SK-N-SH treated with all-trans-retinoic acid at 6 μM for 48 hours (cell line): ENCODE measurements around the gene PARD3.

ENCODE experiments used
- ATAC-seq: fragments of 200-7000 bp; cut with Tn5 transposase; 3 replicates; pipeline ENCODE4 v1.9.1; 2020; ENCODE audit warnings: mild to moderate bottlenecking, moderate library complexity
- ARNTL ChIP-seq: fragments of 450-650 bp; formaldehyde crosslinking; IDR thresholded peaks from 2 replicates; pipeline ENCODE4 v1.5.0; 2020; ENCODE audit warnings: low read depth, mild to moderate bottlenecking, moderate library complexity, borderline replicate concordance
- BACH2 ChIP-seq: fragments of 250-450 bp; sonication (Bioruptor Pico); IDR thresholded peaks from 2 replicates; pipeline ENCODE4 v1.9.0; 2021; ENCODE audit warnings: mild to moderate bottlenecking, borderline replicate concordance
- GLIS3 ChIP-seq: fragments of 250-450 bp; sonication (Bioruptor Pico); IDR thresholded peaks from 2 replicates; pipeline ENCODE4 v1.5.0; 2020; ENCODE audit warnings: mild to moderate bottlenecking, moderate library complexity
- OSR1 ChIP-seq: fragments of 250-450 bp; sonication (Bioruptor Pico); IDR thresholded peaks from 2 replicates; pipeline ENCODE4 v1.8.0; 2022; ENCODE audit warnings: moderate library complexity, mild to moderate bottlenecking, inconsistent platforms
- PPARA ChIP-seq: fragments of 250-450 bp; sonication (Bioruptor Pico); IDR thresholded peaks from 2 replicates; pipeline ENCODE4 v1.5.0; 2020; ENCODE audit warnings: mild to moderate bottlenecking, borderline replicate concordance
- RARB ChIP-seq: fragments of 250-450 bp; sonication (Bioruptor Pico); IDR thresholded peaks from 2 replicates; pipeline ENCODE4 v1.8.0; 2021; ENCODE audit warnings: mild to moderate bottlenecking, moderate library complexity
- SNAI2 ChIP-seq: fragments of 250-450 bp; sonication (Bioruptor Pico); IDR thresholded peaks from 2 replicates; pipeline ENCODE4 v1.5.0; 2020; ENCODE audit warnings: mild to moderate bottlenecking, moderate library complexity
- TCF4 ChIP-seq: fragments of 250-450 bp; sonication (Bioruptor Pico); IDR thresholded peaks from 2 replicates; pipeline ENCODE4 v1.8.0; 2021; ENCODE audit warnings: mild to moderate bottlenecking, moderate library complexity, borderline replicate concordance
- TOX ChIP-seq: fragments of 250-450 bp; sonication (Bioruptor Pico); IDR thresholded peaks from 2 replicates; pipeline ENCODE4 v1.8.0; 2021; ENCODE audit warnings: mild to moderate bottlenecking, moderate library complexity, borderline replicate concordance
- ZC3H10 ChIP-seq: fragments of 250-450 bp; sonication (Bioruptor Pico); IDR thresholded peaks from 2 replicates; pipeline ENCODE4 v1.5.1; 2021; ENCODE audit warnings: mild to moderate bottlenecking, moderate library complexity
- ZFP3 ChIP-seq: fragments of 250-450 bp; sonication (Bioruptor Pico); IDR thresholded peaks from 2 replicates; pipeline ENCODE4 v1.5.0; 2020; ENCODE audit warnings: mild to moderate bottlenecking, moderate library complexity
- ZFP30 ChIP-seq: fragments of 450-650 bp; formaldehyde crosslinking; IDR thresholded peaks from 2 replicates; pipeline ENCODE4 v1.5.0; 2022; ENCODE audit warnings: mild to moderate bottlenecking, moderate library complexity
- ZNF565 ChIP-seq: fragments of 450-650 bp; formaldehyde crosslinking; conservative IDR thresholded peaks from 2 replicates; pipeline ENCODE4 v1.5.0; 2020; ENCODE audit warnings: low read depth, mild to moderate bottlenecking, moderate library complexity
- ZNF8 ChIP-seq: fragments of 450-650 bp; formaldehyde crosslinking; IDR thresholded peaks from 2 replicates; pipeline ENCODE4 v1.5.0; 2020; ENCODE audit warnings: mild to moderate bottlenecking, moderate library complexity
- TF ChIP-seq, protein P1 (sequence below): fragments of 250-450 bp; sonication (Bioruptor Pico); IDR thresholded peaks from 2 replicates; pipeline ENCODE4 v1.8.0; 2021; ENCODE audit warnings: low read depth, mild to moderate bottlenecking, moderate library complexity, borderline replicate concordance
- TF ChIP-seq, protein P2 (sequence below): fragments of 250-450 bp; sonication (Bioruptor Pico); IDR thresholded peaks from 2 replicates; pipeline ENCODE4 v1.5.0; 2020; ENCODE audit warnings: mild to moderate bottlenecking, moderate library complexity
- TF ChIP-seq, protein P3 (sequence below): fragments of 250-450 bp; sonication (Bioruptor Pico); IDR thresholded peaks from 2 replicates; pipeline ENCODE4 v1.8.0; 2020; ENCODE audit warnings: mild to moderate bottlenecking, moderate library complexity, borderline replicate concordance

Gene PARD3

DNA sequence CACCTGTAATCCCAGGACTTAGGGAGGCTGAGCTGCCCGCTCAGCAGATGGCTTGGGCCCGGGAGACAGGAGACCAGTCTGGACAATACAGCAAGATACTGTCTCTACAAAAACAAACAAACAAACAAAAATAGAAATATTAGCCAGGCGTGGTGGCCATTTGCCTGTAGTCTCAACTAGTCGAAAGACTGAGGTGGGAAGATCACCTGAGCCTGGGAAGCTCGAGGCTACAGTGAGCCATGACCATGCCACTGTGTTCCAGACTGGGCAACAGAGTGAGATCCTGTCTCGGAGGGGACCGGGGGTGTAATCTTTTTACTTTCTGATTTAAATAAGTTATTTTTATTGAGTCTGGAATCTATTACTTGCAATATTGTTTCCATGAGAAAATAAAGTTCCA is 274.6 kb downstream of the PARD3 start:
- no peak for ATAC-seq
- TF ChIP-seq, protein P1, sequence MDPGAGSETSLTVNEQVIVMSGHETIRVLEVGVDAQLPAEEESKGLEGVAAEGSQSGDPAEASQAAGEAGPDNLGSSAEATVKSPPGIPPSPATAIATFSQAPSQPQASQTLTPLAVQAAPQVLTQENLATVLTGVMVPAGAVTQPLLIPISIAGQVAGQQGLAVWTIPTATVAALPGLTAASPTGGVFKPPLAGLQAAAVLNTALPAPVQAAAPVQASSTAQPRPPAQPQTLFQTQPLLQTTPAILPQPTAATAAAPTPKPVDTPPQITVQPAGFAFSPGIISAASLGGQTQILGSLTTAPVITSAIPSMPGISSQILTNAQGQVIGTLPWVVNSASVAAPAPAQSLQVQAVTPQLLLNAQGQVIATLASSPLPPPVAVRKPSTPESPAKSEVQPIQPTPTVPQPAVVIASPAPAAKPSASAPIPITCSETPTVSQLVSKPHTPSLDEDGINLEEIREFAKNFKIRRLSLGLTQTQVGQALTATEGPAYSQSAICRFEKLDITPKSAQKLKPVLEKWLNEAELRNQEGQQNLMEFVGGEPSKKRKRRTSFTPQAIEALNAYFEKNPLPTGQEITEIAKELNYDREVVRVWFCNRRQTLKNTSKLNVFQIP (CRISPR knock-in tag): no peak
- TF ChIP-seq ZFP30 (CRISPR knock-in tag) (no peak), TCF4 (CRISPR knock-in tag) (no peak), OSR1 (CRISPR knock-in tag) (no peak), SNAI2 (no peak), ARNTL (CRISPR knock-in tag) (no peak), ZFP3 (CRISPR knock-in tag) (no peak), ZNF565 (no peak), ZC3H10 (CRISPR knock-in tag) (no peak), RARB (CRISPR knock-in tag) (no peak), PPARA (CRISPR knock-in tag) (no peak), TOX (no peak), GLIS3 (no peak), ZNF8 (CRISPR knock-in tag) (no peak)
- TF ChIP-seq, protein P2, sequence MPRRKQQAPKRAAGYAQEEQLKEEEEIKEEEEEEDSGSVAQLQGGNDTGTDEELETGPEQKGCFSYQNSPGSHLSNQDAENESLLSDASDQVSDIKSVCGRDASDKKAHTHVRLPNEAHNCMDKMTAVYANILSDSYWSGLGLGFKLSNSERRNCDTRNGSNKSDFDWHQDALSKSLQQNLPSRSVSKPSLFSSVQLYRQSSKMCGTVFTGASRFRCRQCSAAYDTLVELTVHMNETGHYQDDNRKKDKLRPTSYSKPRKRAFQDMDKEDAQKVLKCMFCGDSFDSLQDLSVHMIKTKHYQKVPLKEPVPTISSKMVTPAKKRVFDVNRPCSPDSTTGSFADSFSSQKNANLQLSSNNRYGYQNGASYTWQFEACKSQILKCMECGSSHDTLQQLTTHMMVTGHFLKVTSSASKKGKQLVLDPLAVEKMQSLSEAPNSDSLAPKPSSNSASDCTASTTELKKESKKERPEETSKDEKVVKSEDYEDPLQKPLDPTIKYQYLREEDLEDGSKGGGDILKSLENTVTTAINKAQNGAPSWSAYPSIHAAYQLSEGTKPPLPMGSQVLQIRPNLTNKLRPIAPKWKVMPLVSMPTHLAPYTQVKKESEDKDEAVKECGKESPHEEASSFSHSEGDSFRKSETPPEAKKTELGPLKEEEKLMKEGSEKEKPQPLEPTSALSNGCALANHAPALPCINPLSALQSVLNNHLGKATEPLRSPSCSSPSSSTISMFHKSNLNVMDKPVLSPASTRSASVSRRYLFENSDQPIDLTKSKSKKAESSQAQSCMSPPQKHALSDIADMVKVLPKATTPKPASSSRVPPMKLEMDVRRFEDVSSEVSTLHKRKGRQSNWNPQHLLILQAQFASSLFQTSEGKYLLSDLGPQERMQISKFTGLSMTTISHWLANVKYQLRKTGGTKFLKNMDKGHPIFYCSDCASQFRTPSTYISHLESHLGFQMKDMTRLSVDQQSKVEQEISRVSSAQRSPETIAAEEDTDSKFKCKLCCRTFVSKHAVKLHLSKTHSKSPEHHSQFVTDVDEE: no peak
- TF ChIP-seq, protein P3, sequence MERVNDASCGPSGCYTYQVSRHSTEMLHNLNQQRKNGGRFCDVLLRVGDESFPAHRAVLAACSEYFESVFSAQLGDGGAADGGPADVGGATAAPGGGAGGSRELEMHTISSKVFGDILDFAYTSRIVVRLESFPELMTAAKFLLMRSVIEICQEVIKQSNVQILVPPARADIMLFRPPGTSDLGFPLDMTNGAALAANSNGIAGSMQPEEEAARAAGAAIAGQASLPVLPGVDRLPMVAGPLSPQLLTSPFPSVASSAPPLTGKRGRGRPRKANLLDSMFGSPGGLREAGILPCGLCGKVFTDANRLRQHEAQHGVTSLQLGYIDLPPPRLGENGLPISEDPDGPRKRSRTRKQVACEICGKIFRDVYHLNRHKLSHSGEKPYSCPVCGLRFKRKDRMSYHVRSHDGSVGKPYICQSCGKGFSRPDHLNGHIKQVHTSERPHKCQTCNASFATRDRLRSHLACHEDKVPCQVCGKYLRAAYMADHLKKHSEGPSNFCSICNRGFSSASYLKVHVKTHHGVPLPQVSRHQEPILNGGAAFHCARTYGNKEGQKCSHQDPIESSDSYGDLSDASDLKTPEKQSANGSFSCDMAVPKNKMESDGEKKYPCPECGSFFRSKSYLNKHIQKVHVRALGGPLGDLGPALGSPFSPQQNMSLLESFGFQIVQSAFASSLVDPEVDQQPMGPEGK (CRISPR knock-in tag): no peak

DNA sequence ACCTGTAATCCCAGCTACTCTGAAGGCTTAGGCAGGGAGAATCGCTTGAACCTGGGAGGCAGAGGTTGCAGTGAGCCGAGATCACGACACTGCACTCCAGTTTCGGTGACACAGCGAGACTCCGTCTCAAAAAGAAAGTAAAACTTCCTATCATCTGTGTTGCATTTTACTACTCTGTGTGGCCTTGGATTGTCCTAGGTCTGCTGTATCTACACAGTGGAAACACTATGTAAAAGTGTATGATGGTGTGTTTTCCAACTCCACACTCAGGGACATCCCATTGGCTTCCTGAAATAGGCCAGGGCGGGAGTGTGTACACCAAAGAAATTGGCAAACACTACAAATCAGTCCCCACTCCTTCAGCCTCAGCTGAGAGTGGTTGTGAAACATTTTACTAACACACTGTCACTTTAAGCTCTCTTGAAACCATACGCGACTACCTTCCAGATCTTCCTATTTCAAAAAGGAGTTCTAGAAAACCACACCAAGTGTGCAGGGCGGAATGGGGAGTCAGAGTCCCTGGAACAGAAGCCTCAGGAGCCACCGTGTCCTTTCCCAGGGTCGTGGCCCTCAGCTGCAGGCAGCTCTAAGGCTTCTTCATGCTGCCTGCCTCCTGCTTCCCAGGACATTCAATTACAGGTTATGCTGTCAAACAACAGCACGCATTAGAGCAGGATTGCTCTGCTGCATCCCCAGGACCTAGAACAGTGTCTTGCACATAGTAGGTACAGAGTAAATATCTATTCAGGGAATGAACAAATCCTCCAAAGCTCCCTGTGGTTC is 275.4 kb downstream of the PARD3 start:
- TF ChIP-seq BACH2 (CRISPR knock-in tag) (no peak), ZFP3 (CRISPR knock-in tag) (no peak), TOX (no peak)
- no peak for ATAC-seq

DNA sequence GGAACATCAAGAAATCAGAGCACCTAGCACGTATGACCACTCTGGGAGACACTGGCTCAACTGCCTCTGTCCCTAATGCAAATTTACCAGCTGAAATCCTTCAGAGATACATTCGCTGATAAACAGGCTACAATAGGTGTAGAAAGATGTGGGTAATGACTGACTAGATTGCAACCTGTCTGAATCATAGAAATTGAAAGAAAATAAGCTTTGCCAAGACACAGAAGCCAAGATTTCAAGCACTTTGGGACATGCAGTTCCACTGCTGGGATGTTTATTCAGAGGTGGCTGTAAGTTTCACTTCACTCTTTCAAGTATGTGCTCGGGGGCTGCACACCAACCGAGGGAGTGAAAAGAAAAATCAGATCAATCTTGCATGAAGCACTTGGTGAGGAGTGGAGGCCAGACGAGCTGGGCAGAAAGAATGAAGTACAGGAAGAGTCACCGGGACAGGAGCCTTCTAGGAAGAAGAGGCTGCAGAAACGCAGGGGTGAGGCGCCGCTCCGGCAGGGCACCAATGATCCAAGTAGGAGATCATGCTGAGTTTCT is 276.7 kb downstream of the PARD3 start:
- ATAC-seq: no peak
- TF ChIP-seq, protein P1 (CRISPR knock-in tag): no peak
- TF ChIP-seq ARNTL (CRISPR knock-in tag): no peak
- TF ChIP-seq, protein P3 (CRISPR knock-in tag): no peak
- no peak for TF ChIP-seq ZC3H10 (CRISPR knock-in tag)
- TF ChIP-seq TOX: no peak
- no peak for TF ChIP-seq BACH2 (CRISPR knock-in tag)
- TF ChIP-seq OSR1 (CRISPR knock-in tag): no peak
- no peak for TF ChIP-seq ZNF8 (CRISPR knock-in tag)
